Endodermal cell (in vitro differentiated cells): ENCODE measurements around the gene ROCK2. TPM values are rescaled to one million over a fixed set of nuclear protein-coding genes. Genes with fewer than 3 reads are reported as not detected.

Source experiments
- DNase-seq: peaks from one replicate; pipeline ENCODE4 v3.0.0-alpha.2; 2017
- H3K27ac ChIP-seq: 2 replicates; pipeline ENCODE4 v1.5.1; 2013; ENCODE audit warnings: mild to moderate bottlenecking, low read depth, low read length, moderate library complexity
- H3K27me3 ChIP-seq: 2 replicates; pipeline ENCODE4 v1.6.1; 2013; ENCODE audit warnings: mild to moderate bottlenecking, low read length, moderate library complexity; ENCODE audit not compliant: insufficient read depth, control insufficient read depth, poor library complexity, severe bottlenecking
- H3K36me3 ChIP-seq: 2 replicates; pipeline ENCODE4 v1.7.0; 2013; ENCODE audit warnings: mild to moderate bottlenecking, low read length, moderate library complexity; ENCODE audit not compliant: control insufficient read depth, insufficient read depth
- H3K4me1 ChIP-seq: one replicate; pipeline ENCODE4 v1.7.0; 2013; ENCODE audit warnings: low read length; ENCODE audit not compliant: control insufficient read depth, insufficient read depth
- H3K4me3 ChIP-seq: 2 replicates; pipeline ENCODE4 v1.5.1; 2013; ENCODE audit warnings: mild to moderate bottlenecking, low read length, moderate library complexity
- H3K9ac ChIP-seq: 2 replicates; pipeline ENCODE4 v1.6.1; 2013; ENCODE audit warnings: mild to moderate bottlenecking, low read length, moderate library complexity; ENCODE audit not compliant: poor library complexity, severe bottlenecking; ENCODE audit errors: extremely low read depth
- H3K9me3 ChIP-seq: 2 replicates; pipeline ENCODE4 v1.6.1; 2013; ENCODE audit warnings: mild to moderate bottlenecking, low read length, moderate library complexity; ENCODE audit not compliant: control insufficient read depth
- H3K27ac Mint-ChIP-seq: 2 replicates; pipeline ENCODE4 v1.8.0; 2020; ENCODE audit warnings: mixed read lengths
- H3K27me3 Mint-ChIP-seq: 2 replicates; pipeline ENCODE4 v1.8.0; 2021; ENCODE audit warnings: mild to moderate bottlenecking, mixed read lengths; ENCODE audit not compliant: insufficient read depth
- H3K36me3 Mint-ChIP-seq: 2 replicates; pipeline ENCODE4 v1.8.0; 2020; ENCODE audit warnings: low read depth, mixed read lengths
- H3K4me1 Mint-ChIP-seq: 2 replicates; pipeline ENCODE4 v1.8.0; 2020; ENCODE audit warnings: mixed read lengths
- H3K4me3 Mint-ChIP-seq: 2 replicates; pipeline ENCODE4 v1.8.0; 2020; ENCODE audit warnings: mild to moderate bottlenecking, moderate library complexity, mixed read lengths
- H3K9me3 Mint-ChIP-seq: 2 replicates; pipeline ENCODE4 v1.8.0; 2020; ENCODE audit warnings: mild to moderate bottlenecking, mixed read lengths
- WGBS, 2 experiments: methylation state at CpG; one replicate each; pipeline versions ENCODE4 v1.1.5 to v1.1.7; 2013; ENCODE audit warnings: missing lambda C conversion rate in 2 of 2, mixed read lengths in 1 of 2; ENCODE audit not compliant: insufficient coverage in 1 of 2, insufficient read length in 1 of 2; 5-methylcytosine and 5-hydroxymethylcytosine counted together
- total RNA-seq, 2 donors: library from RNA; stranded (reverse); fragmentation: NEBNext Ultra II Directional in 1 of 2; extraction: Animal tissue kit (Norgen Biotek cat#: 25700) in 1 of 2; gene quantifications; 2 replicates in 1 of 2; 3 replicates in 1 of 2; pipeline ENCODE4 v1.2.1, GENCODE V29; 2021
- TF ChIP-seq, protein P1 (sequence below): fragments of 200-600 bp; sonication (generic); conservative IDR thresholded peaks from 2 replicates; pipeline ENCODE4 v1.5.0; 2021; ENCODE audit warnings: antibody characterized with exemption, mild to moderate bottlenecking

Gene ROCK2
- total RNA-seq, 2 donors from 2014 or later: 27.2 to 32.6 TPM

GRCh38 chr2:11390399-11390658 is 45.9 kb upstream of the ROCK2 start:
- Mint-ChIP-seq H3K4me1 (peaks cover 8% of the 10 kb centered on the region), H3K9me3 (no peaks in the 10 kb centered on the region), H3K36me3 (no peaks in the 10 kb centered on the region), H3K27ac (no peak overlapping the region), H3K4me3 (no peak overlapping the region), H3K27me3 (no peaks in the 10 kb centered on the region)
- Histone ChIP-seq H3K27ac (no peak overlapping the region), H3K9me3 (no peaks in the 10 kb centered on the region), H3K27me3 (no peaks in the 10 kb centered on the region), H3K4me3 (no peak overlapping the region), H3K4me1 (no peaks in the 10 kb centered on the region), H3K36me3 (no peaks in the 10 kb centered on the region), H3K9ac (no peak overlapping the region)
- 90 to 95% methylated on average over 5 of the region's 5 CpGs for WGBS, 2 experiments
- TF ChIP-seq, protein P1, sequence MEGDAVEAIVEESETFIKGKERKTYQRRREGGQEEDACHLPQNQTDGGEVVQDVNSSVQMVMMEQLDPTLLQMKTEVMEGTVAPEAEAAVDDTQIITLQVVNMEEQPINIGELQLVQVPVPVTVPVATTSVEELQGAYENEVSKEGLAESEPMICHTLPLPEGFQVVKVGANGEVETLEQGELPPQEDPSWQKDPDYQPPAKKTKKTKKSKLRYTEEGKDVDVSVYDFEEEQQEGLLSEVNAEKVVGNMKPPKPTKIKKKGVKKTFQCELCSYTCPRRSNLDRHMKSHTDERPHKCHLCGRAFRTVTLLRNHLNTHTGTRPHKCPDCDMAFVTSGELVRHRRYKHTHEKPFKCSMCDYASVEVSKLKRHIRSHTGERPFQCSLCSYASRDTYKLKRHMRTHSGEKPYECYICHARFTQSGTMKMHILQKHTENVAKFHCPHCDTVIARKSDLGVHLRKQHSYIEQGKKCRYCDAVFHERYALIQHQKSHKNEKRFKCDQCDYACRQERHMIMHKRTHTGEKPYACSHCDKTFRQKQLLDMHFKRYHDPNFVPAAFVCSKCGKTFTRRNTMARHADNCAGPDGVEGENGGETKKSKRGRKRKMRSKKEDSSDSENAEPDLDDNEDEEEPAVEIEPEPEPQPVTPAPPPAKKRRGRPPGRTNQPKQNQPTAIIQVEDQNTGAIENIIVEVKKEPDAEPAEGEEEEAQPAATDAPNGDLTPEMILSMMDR: no peak
- DNase-seq: no peak

DNA sequence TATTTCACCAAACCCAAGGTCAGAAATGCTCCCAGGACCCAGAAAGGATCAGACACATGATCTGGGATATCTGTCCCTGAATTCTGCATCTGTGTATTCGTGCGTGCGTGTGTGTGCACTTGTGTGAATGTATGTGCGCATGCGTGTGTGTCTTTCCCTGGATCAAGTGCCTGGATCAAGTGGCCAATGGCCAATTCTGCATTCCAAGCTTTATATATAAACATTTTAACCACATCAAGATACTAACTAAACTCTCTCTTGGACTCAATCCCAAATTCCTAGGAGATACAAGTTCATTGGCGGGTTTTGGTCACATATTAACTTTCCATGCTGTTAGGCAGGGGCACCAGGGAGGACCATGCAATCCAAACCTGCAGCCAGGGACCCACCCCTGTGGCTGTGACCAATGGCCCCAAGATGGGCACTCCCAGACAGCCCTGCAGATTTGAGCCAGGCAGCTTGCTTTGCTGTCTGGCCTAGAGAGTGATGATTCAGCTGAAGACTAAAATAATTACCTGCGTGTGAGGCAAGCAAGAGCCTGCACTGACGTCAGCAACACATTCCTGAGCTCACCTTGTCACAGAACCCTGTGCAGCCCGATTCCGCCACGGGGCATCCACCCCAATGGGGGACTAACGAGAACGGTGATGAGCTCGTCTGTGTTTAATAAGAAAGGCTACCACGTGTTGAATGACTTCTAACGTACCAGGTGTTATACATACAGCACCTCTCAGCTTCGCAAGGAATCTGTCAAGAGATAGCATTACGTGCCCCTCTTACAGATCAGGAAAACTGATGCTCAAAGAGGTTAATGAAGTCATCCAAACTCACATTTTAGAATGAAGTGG is 45.3 kb upstream of the ROCK2 start:
- DNase-seq: no peak
- Histone ChIP-seq H3K9ac (no peak overlapping the region), H3K9me3 (no peaks in the 10 kb centered on the region), H3K4me3 (no peak overlapping the region), H3K36me3 (no peaks in the 10 kb centered on the region), H3K27ac (no peak overlapping the region), H3K4me1 (no peaks in the 10 kb centered on the region), H3K27me3 (no peaks in the 10 kb centered on the region)
- WGBS, 2 experiments: 90 to 91% methylated on average over 18 of the region's 18 CpGs
- Mint-ChIP-seq H3K4me1 (peaks cover 8% of the 10 kb centered on the region), H3K36me3 (no peaks in the 10 kb centered on the region), H3K4me3 (no peak overlapping the region), H3K27me3 (no peaks in the 10 kb centered on the region), H3K9me3 (no peaks in the 10 kb centered on the region), H3K27ac (no peak overlapping the region)
- TF ChIP-seq, protein P1: no peak

GRCh38 chr2:11389052-11389420 is 44.6 kb upstream of the ROCK2 start:
- H3K36me3 ChIP-seq: no peaks in the 10 kb centered on the region
- H3K9me3 ChIP-seq: no peaks in the 10 kb centered on the region
- H3K9me3 Mint-ChIP-seq: no peaks in the 10 kb centered on the region
- H3K4me1 Mint-ChIP-seq: peaks cover 8% of the 10 kb centered on the region
- H3K27ac ChIP-seq: no peak overlapping the region
- no peak overlapping the region for H3K4me3 Mint-ChIP-seq
- no peaks in the 10 kb centered on the region for H3K36me3 Mint-ChIP-seq
- no peaks in the 10 kb centered on the region for H3K27me3 ChIP-seq
- DNase-seq: no peak
- no peaks in the 10 kb centered on the region for H3K4me1 ChIP-seq
- TF ChIP-seq, protein P1: no peak
- 73 to 79% methylated on average over 5 to 6 of the region's 6 CpGs for WGBS, 2 experiments
- H3K4me3 ChIP-seq: no peak overlapping the region
- no peaks in the 10 kb centered on the region for H3K27me3 Mint-ChIP-seq
- no peak overlapping the region for H3K27ac Mint-ChIP-seq
- H3K9ac ChIP-seq: no peak overlapping the region
